NB4 (cell line): ENCODE measurements around the gene BPIFB3.
"Not testable (repeated sequence)": the region's sequence is repeated elsewhere in the genome, so short reads cannot be mapped to it uniquely, and the experiment has no call there.

Experiments used
- DNase-seq: peaks from one replicate; pipeline ENCODE4 v3.0.0; 2010; ENCODE audit warnings: low read depth
- H3K4me3 ChIP-seq: one replicate; pipeline ENCODE4 v1.5.1; 2011; ENCODE audit warnings: mild to moderate bottlenecking, low read depth, low read length, moderate library complexity
- MAX ChIP-seq: IDR thresholded peaks from 2 replicates; pipeline ENCODE4 v1.6.1; 2011; ENCODE audit warnings: low read depth, low read length
- MYC ChIP-seq: IDR thresholded peaks from 2 replicates; pipeline ENCODE4 v1.6.1; 2011; ENCODE audit warnings: low read depth, low read length
- POLR2A ChIP-seq: IDR thresholded peaks from 2 replicates; pipeline ENCODE4 v1.6.1; 2011; ENCODE audit warnings: mild to moderate bottlenecking; ENCODE audit not compliant: insufficient read length; ENCODE audit errors: extremely low read depth
- TF ChIP-seq, protein P1 (sequence below): IDR thresholded peaks from one replicate; pipeline ENCODE4 v1.5.1; 2012; ENCODE audit warnings: low read depth, low read length

The BPIFB3 gene

GRCh38 chr20:33042983-33043730 is 10.5 kb upstream of the BPIFB3 start:
- H3K4me3 ChIP-seq: no peak overlapping the region
- no peak for TF ChIP-seq POLR2A
- TF ChIP-seq, protein P1, sequence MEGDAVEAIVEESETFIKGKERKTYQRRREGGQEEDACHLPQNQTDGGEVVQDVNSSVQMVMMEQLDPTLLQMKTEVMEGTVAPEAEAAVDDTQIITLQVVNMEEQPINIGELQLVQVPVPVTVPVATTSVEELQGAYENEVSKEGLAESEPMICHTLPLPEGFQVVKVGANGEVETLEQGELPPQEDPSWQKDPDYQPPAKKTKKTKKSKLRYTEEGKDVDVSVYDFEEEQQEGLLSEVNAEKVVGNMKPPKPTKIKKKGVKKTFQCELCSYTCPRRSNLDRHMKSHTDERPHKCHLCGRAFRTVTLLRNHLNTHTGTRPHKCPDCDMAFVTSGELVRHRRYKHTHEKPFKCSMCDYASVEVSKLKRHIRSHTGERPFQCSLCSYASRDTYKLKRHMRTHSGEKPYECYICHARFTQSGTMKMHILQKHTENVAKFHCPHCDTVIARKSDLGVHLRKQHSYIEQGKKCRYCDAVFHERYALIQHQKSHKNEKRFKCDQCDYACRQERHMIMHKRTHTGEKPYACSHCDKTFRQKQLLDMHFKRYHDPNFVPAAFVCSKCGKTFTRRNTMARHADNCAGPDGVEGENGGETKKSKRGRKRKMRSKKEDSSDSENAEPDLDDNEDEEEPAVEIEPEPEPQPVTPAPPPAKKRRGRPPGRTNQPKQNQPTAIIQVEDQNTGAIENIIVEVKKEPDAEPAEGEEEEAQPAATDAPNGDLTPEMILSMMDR: no peak
- no peak for TF ChIP-seq MAX
- TF ChIP-seq MYC: no peak
- DNase-seq: no peak

DNA sequence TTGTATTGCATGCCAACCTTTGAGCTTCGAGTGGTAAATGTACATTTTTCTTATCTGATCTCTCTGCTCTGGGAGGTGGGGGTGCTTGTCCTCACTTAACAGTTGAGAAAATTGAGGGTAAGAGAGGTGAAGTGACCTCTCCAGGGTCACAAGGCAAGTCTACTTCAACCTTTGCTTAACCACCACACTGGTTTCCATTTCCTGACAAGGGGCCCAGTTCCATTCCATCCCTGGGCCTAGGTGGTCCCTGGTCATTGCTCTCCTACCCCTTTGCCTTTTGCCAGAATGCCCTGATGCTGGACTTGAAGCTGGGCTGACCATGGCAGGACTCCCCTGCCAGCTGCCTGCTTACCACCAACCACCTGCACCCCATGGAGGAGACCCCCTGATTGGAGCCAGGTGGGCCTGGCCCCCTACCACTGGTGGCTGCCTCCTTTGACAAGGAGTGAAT is 9.9 kb upstream of the BPIFB3 start:
- H3K4me3 ChIP-seq: no peak overlapping the region
- no peak for DNase-seq
- TF ChIP-seq, protein P1: no peak
- no peak for TF ChIP-seq MYC
- TF ChIP-seq MAX: no peak
- no peak for TF ChIP-seq POLR2A

- not testable (repeated sequence) for H3K4me3 ChIP-seq, DNase-seq
Measured at GRCh38 chr20:33045129-33045721, 8.5 kb upstream of the BPIFB3 start.

DNA sequence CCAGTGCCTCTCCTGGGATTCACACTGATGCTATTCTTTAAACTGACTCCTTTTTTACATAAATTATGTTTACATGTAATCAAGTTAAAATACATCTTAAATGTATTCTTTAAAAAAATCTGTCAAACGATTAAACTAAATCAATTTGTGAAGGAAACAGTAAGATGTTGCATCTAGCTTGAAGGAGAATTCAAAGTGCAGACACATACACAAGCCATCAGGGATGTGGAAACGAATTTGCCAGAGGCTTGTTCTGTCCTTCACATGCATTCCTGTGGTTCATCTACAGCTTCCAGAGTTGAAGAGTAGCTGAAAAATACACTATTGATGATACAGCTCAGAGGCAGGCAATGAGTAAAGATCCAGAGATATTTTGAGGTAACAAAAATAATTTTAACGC is 7.3 kb upstream of the BPIFB3 start:
- TF ChIP-seq MYC: no peak
- no peak for TF ChIP-seq POLR2A
- TF ChIP-seq MAX: no peak
- TF ChIP-seq, protein P1: no peak
- DNase-seq: no peak
- H3K4me3 ChIP-seq: no peak overlapping the region

GRCh38 chr20:33051333-33051732 is 2.4 kb upstream of the BPIFB3 start:
- H3K4me3 ChIP-seq: no peak overlapping the region
- no peak for DNase-seq
- TF ChIP-seq MAX: no peak
- TF ChIP-seq POLR2A: no peak
- TF ChIP-seq MYC: no peak
- TF ChIP-seq, protein P1: no peak

GRCh38 chr20:33054381-33054780 is 678 bp downstream of the BPIFB3 start:
- TF ChIP-seq POLR2A (no peak), MAX (no peak), MYC (no peak)
- H3K4me3 ChIP-seq: no peak overlapping the region
- no peak for DNase-seq
